WERI-Rb-1 (cell line): ENCODE results near the gene ENPP6.

Experiments used
- DNase-seq: peaks from one replicate; pipeline ENCODE4 v3.0.0-alpha.2; 2020
- H3K27ac ChIP-seq: fragments of 250-450 bp; sonication (Bioruptor Pico); 2 replicates; pipeline ENCODE4 v1.5.1; 2020; ENCODE audit warnings: mild to moderate bottlenecking, moderate library complexity
- H3K27me3 ChIP-seq: fragments of 250-450 bp; sonication (Bioruptor Pico); 2 replicates; pipeline ENCODE4 v1.5.1; 2021; ENCODE audit warnings: mild to moderate bottlenecking, low read depth, moderate library complexity; ENCODE audit not compliant: insufficient read depth, severe bottlenecking
- H3K36me3 ChIP-seq: fragments of 250-450 bp; sonication (Bioruptor Pico); 2 replicates; pipeline ENCODE4 v1.5.1; 2020; ENCODE audit warnings: mild to moderate bottlenecking, moderate library complexity
- H3K4me3 ChIP-seq: 2 replicates; pipeline ENCODE4 v1.5.1; 2011; ENCODE audit warnings: low read depth, mild to moderate bottlenecking, control low read depth, low read length
- H3K9me3 ChIP-seq: fragments of 250-450 bp; sonication (Bioruptor Pico); 2 replicates; pipeline ENCODE4 v1.5.1; 2021; ENCODE audit warnings: mild to moderate bottlenecking, moderate library complexity; ENCODE audit not compliant: severe bottlenecking
- TF ChIP-seq, protein P1 (sequence below): IDR thresholded peaks from 2 replicates; pipeline ENCODE4 v1.5.1; 2011; ENCODE audit warnings: low read depth, mild to moderate bottlenecking, control low read depth, inconsistent platforms, low read length

ENPP6 gene

GRCh38 chr4:184122631-184123408, 94.9 kb downstream of the ENPP6 start:
- H3K9me3 ChIP-seq: no peaks in the 10 kb centered on the region
- H3K4me3 ChIP-seq: no peak overlapping the region
- no peaks in the 10 kb centered on the region for H3K27me3 ChIP-seq
- TF ChIP-seq, protein P1, sequence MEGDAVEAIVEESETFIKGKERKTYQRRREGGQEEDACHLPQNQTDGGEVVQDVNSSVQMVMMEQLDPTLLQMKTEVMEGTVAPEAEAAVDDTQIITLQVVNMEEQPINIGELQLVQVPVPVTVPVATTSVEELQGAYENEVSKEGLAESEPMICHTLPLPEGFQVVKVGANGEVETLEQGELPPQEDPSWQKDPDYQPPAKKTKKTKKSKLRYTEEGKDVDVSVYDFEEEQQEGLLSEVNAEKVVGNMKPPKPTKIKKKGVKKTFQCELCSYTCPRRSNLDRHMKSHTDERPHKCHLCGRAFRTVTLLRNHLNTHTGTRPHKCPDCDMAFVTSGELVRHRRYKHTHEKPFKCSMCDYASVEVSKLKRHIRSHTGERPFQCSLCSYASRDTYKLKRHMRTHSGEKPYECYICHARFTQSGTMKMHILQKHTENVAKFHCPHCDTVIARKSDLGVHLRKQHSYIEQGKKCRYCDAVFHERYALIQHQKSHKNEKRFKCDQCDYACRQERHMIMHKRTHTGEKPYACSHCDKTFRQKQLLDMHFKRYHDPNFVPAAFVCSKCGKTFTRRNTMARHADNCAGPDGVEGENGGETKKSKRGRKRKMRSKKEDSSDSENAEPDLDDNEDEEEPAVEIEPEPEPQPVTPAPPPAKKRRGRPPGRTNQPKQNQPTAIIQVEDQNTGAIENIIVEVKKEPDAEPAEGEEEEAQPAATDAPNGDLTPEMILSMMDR: no peak
- H3K36me3 ChIP-seq: no peaks in the 10 kb centered on the region
- no peak overlapping the region for H3K27ac ChIP-seq
- DNase-seq: no peak

DNA sequence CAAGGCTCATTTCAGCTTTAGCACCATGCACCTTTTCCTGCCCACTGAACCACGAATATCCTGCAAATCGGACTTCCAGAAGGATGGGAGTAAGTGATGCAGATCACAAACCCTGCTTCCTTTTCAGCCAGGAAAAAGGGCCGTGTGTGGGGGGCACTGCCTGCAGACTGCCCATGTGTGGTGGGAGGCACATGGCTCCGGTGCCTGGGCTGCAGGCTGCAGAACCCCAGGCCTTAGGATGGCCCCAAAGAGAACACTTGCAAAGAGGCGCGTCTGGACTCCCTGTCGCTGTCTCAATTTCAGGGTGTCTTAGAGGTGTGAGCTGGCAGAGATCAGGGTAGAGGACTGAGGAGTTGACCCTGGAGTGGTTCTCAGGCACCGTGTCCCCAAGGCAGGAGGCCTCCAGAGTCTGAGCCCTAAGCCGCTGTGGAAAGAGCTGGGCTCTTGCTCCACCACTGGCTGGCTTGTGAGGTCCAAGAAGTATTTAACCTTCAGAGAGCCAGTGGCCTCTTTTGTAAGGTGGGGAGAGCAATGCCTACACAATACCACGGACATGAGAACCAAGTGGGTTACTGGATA, 97.0 kb downstream of the ENPP6 start:
- no peaks in the 10 kb centered on the region for H3K9me3 ChIP-seq
- TF ChIP-seq, protein P1: no peak
- no peak overlapping the region for H3K27ac ChIP-seq
- no peaks in the 10 kb centered on the region for H3K27me3 ChIP-seq
- no peaks in the 10 kb centered on the region for H3K36me3 ChIP-seq
- DNase-seq: no peak
- H3K4me3 ChIP-seq: no peak overlapping the region

GRCh38 chr4:184117662-184118199, 99.9 kb downstream of the ENPP6 start:
- Histone ChIP-seq H3K27me3 (no peaks in the 10 kb centered on the region), H3K36me3 (no peaks in the 10 kb centered on the region), H3K9me3 (no peaks in the 10 kb centered on the region), H3K27ac (no peak overlapping the region), H3K4me3 (no peak overlapping the region)
- no peak for DNase-seq
- TF ChIP-seq, protein P1: no peak

GRCh38 chr4:184115399-184115798, 102.3 kb downstream of the ENPP6 start:
- H3K4me3 ChIP-seq: no peak overlapping the region
- no peak overlapping the region for H3K27ac ChIP-seq
- DNase-seq: no peak
- TF ChIP-seq, protein P1: no peak
- H3K9me3 ChIP-seq: peaks cover 2% of the 10 kb centered on the region
- no peaks in the 10 kb centered on the region for H3K27me3 ChIP-seq
- no peaks in the 10 kb centered on the region for H3K36me3 ChIP-seq

DNA sequence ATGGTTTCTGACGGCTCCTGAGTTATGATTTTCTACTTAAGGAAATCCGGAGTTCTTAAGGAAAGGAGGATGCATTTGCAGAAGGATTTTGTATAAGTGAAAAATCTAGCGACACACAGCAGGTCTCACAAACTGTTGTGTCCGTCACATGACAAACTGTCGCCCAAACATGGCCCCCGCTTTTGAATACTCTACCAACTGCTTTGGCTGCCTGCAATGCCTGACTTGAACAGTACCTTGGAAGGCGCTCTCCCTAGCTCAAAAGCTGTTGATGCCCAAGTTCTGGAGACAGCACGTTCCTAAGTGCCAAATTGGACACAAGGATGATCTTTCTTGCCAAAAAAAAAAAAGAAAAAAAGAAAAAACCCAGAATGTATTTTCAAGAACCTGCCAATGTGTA, 103.2 kb downstream of the ENPP6 start:
- Histone ChIP-seq H3K9me3 (peaks cover 2% of the 10 kb centered on the region), H3K27ac (no peak overlapping the region), H3K27me3 (no peaks in the 10 kb centered on the region), H3K36me3 (no peaks in the 10 kb centered on the region), H3K4me3 (no peak overlapping the region)
- no peak for DNase-seq
- TF ChIP-seq, protein P1: no peak
